ENCODE measurements around the gene TXN2.

TXN2 gene

GRCh38 chr22:36480941-36481392 is 473 bp downstream of the TXN2 start:
- DNase-seq, result no peak

GRCh38 chr22:36478966-36479365 is 2.5 kb downstream of the TXN2 start:
- DNase-seq, result no peak

GRCh38 chr22:36475341-36475740 is 6.1 kb downstream of the TXN2 start:
- no peak for DNase-seq

- no peak for DNase-seq
These were observed 8.8 kb downstream of the TXN2 start for GRCh38 chr22:36472689-36473088.

- no peak for DNase-seq
These were observed 10.1 kb downstream of the TXN2 start for GRCh38 chr22:36471341-36471821.

- DNase-seq, result no peak
These were observed 10.5 kb downstream of the TXN2 start for GRCh38 chr22:36470994-36471331.

- DNase-seq, result peak; percentile 83
These were observed 11.1 kb downstream of the TXN2 start for GRCh38 chr22:36470162-36470993.

GRCh38 chr22:36469094-36469710 is 12.2 kb downstream of the TXN2 start:
- DNase-seq, result no peak

GRCh38 chr22:36467946-36468345 is 13.5 kb downstream of the TXN2 start:
- DNase-seq, result peak; percentile 98

- DNase-seq, result no peak
These were observed 14.2 kb downstream of the TXN2 start for GRCh38 chr22:36467042-36467810.

GRCh38 chr22:36466258-36466657 is 15.2 kb downstream of the TXN2 start:
- no peak for DNase-seq

- no peak for DNase-seq
These were observed 16.0 kb downstream of the TXN2 start for GRCh38 chr22:36465232-36466021.

- DNase-seq, result no peak
These were observed 16.7 kb downstream of the TXN2 start for GRCh38 chr22:36464715-36465231.

GRCh38 chr22:36463783-36464184 is 17.7 kb downstream of the TXN2 start:
- no peak for DNase-seq

- no peak for DNase-seq
These were observed 19.5 kb downstream of the TXN2 start for GRCh38 chr22:36461665-36462649.

- no peak for DNase-seq
These were observed 21.2 kb downstream of the TXN2 start for GRCh38 chr22:36460202-36460601.

- peak; percentile 10 for DNase-seq
These were observed 23.6 kb downstream of the TXN2 start for GRCh38 chr22:36457688-36458450.

- peak; percentile 54 for DNase-seq
These were observed 25.0 kb downstream of the TXN2 start for GRCh38 chr22:36456464-36456845.

GRCh38 chr22:36455571-36456463 is 25.6 kb downstream of the TXN2 start:
- DNase-seq, result no peak
